Stimulated activated CD4-positive, alpha-beta T cell treated with anti-CD3 and anti-CD28 coated beads, Interleukin-12 subunit alpha, Interleukin-12 subunit beta, amount 100 ng/mL, for 4 hours (primary cell): ENCODE results near the gene SCYL3.
"Not testable (repeated sequence)": the region's sequence is repeated elsewhere in the genome, so short reads cannot be mapped to it uniquely, and the experiment has no call there.

Experiments
- DNase-seq: peaks from one replicate; pipeline ENCODE4 v3.0.0-alpha.2; 2020

Gene SCYL3, protein sequence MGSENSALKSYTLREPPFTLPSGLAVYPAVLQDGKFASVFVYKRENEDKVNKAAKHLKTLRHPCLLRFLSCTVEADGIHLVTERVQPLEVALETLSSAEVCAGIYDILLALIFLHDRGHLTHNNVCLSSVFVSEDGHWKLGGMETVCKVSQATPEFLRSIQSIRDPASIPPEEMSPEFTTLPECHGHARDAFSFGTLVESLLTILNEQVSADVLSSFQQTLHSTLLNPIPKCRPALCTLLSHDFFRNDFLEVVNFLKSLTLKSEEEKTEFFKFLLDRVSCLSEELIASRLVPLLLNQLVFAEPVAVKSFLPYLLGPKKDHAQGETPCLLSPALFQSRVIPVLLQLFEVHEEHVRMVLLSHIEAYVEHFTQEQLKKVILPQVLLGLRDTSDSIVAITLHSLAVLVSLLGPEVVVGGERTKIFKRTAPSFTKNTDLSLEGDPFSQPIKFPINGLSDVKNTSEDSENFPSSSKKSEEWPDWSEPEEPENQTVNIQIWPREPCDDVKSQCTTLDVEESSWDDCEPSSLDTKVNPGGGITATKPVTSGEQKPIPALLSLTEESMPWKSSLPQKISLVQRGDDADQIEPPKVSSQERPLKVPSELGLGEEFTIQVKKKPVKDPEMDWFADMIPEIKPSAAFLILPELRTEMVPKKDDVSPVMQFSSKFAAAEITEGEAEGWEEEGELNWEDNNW

DNA sequence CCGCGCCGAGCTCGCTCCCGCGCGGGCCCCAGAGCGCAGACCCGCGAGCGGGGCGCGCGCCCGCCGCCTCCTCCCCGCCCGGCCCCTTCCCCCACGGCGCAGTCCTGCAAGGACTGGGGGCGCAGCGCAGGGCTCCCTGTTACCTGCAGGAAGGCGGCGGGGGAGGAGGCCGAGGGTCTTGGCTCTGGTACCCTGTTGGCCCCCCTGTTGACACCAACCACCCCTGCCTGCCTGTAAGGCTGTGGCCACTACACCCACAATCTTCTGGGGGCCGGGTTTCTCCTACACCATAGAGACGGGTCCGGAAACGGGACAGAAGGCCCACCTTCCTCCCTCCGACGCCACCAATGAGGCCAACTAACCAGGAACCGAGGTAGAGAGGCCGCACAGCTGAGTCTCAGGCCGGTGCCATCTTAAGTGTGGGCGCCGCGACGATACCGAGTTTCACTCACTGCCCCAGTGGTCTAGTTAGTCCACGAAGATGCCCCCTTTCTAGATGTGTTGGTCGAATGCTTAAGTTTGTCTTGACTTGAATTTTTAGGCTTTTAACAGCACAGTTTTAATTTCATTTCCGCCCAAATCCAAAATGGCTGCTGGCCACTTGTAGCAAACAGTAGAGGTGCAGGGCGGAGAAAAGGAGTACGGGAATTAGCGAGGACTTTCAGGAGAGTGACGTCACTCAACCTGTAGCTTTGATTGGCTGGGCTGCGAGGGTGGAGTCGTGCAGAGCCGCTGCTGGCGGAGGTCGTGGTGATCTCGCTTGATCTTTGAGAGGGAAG lies at the start of gene SCYL3:
Gene SCYL3, minus strand, starts transcription at position 252 of the 779 bp plus-strand sequence. CDS start 5,056 bp downstream, outside the sequence.
- DNase-seq = peak; percentile 81

DNA sequence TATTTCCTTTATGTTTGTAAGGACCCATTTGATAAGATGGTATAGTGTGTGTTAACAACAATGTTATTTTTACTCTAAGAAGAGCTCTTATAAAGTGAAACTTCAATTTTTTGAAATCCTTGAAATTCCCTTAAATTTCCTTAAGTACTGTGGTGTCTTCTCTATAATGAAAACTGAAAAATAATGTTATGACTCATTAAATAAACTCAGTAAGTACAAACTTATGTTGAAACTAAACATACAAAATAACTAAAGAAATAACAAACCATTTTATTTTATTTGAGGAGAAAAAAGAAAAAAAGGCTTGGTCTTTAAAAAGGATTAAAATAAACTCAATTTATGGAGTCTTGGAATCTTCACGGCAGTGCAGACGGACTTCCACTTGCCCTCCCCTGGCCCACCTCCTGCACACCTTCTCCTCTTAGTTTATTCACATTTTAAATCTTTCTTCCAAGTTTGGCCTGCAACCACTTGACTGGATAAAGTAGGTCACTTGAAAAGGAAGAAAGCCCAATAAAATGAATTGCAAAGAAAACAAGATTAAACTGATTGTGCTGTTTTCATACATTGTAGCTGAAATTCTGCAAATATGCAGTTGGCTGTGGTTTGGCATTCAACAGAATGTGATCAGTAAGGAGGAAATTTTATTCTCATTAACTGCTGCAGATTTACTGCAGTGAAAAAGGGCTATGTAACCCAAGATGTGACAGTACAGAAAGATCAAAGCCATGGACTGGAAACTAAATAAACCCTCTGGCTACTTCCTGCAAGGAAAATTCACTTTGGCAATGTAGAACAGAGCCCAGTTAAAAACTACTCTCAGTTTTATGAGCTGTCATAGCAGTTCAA lies 48.5 kb upstream of the SCYL3 start:
- DNase-seq = no peak

DNA sequence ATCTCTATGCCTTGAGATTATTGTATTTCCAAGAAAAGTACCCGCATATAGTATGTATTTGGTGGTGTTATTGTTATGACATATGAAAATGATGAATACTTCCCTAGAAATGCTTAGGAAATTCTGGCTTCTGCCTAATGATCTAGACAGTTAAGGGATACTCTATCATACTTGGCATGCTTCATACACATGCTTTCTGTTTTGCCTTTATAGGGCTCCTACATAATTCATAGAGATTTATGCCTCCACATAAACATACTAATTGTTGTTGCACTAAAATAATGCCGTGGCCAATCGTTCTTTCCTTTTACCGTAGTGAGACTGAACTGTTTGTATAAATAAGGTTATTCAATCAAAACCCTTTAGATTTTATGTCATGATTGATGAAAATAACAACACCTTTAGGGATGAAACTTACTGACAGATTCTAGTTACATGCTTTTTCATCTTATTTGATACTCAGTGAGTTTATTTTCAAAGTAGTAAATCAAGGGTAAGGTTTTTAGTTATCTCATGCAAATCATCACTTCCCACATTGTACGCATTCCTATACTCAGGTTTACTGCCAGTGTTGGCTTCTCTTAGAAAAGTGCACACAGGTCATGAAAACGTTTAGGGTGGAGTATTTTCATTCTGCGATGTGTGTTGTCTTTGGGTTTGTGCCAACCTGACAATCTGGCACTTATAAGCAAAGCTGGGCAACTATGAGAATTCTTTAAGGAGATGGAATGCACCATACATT lies 40.5 kb upstream of the SCYL3 start:
- no peak for DNase-seq

DNA sequence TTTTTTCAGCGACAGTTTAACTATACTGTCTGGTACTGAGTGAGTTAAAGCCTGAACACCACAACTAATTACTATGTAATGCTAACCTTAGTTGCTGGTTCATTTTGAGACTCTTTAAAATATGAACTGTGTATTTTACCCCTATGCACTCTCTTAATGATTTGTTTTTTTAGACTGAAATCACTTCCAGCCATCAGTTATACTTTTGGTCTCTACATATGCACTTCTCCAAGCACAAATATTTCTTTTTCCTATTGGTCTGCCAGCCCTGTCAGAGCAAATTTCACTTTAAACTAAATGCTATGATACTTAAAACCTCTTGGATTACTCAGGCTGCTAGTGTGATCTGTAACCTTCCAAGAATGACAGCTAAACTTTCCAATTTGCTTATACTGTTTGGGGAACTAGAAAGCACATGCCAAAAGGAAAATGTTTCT lies 38.1 kb upstream of the SCYL3 start:
- no peak for DNase-seq

DNA sequence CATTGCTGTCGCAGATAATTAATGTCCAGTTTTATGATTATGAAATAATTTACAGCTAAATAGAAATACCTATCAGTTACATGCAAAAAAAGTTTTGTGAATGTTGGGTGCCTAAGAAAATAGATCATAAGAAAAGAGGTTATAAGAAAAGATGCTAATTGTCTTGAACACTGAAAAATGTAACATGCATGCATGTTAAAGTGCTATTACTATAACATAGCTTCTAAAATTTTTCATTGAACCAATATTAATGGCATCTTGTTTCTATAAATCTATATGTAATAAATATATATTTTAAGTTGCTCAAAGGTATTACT lies 35.5 kb upstream of the SCYL3 start:
- no peak for DNase-seq

DNA sequence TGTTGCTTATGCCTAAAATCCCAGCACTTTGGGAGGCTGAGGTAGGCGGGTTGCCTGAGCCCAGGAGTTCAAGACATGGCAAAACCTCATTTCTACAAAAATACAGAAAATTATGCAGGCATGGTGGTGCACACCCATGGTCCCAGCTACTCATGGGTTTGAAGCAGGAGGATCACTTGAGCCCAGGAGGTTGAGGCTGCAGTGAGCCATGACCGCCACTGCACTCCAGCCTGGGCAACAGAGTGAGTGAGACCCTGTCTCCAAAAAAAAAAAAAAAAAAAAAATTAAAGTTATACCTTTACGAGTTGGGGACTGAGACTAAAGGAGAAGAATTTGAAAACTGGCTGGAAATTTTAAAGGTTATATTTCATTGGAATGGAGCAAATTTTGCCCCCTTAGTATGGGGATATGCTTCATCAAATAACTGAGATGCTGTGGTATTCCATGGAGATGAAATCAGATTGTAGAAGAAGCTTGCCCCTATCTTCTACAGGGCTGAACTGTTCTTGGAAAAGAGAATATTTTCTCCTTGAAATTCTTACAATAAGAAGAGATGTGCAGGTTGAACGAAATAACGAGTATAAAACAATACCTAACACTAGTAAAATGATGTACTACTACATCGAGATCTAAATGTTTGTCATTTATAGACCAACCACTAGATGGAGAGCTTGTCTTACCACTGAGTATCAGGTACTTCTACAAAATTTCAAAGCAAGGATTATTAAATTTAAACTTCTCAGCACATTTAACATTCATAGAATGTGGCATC lies 34.9 kb upstream of the SCYL3 start:
- no peak for DNase-seq

DNA sequence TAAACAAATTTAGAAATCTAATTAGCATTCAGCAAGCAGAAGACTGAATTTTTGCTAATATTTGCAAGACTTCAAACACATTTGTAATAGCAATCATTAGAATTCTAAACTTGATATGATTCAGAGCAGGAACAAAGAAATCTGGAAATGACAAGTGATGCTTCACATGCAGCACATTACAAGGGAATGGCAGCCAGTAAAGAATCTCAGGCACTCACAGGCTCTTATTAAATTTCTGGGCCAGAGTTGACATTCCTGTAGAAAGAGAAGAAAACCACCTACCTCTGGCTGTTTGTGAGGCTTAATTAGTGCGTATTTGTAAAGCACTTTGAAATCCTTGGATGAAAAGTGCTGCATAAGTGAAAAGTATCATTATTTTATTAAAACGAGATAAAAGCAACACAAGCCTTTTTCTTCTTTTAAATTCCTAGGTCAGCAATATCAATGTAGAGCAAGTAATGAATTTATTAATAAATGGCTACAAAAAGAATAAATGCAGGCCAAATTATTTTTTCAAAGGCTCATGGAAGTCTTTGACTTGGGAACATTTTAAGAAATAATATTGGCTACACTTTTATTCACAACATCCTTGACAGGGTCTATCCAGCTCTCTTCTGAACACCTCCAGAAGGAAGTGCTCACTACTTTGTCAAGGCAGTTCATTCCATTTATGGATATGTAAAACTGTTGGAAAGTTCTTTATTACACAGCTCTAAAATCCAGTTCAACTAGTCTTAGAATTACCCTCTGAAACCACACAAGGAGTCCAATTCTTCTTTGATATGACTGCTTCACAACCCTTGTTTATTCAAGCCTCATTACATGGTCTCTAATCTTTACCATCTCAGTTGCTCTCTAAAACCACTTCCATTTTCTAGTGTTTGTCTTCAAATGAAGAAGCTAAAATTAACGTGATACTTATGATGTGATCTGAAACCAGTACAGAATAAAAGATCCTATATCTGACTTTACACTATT lies 32.1 kb upstream of the SCYL3 start:
- no peak for DNase-seq

DNA sequence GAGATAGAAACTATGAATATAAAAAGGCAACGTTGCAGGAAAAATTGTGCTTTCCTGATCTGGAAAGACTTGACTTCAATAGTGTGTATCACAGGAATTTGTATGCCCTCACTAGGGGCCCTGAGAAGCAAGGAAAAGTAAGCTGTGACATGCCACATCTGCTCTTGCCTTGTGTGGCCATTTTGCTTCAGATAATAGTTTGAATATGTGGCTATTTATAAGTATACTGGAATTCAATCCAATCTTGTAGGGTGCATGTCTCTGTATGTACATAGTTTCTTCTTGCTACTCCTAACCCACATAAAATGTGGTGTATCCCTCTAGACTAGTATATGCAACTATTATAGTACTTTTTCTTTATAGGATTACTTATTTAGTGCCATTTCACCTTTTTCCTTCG lies 31.1 kb upstream of the SCYL3 start:
- no peak for DNase-seq

DNA sequence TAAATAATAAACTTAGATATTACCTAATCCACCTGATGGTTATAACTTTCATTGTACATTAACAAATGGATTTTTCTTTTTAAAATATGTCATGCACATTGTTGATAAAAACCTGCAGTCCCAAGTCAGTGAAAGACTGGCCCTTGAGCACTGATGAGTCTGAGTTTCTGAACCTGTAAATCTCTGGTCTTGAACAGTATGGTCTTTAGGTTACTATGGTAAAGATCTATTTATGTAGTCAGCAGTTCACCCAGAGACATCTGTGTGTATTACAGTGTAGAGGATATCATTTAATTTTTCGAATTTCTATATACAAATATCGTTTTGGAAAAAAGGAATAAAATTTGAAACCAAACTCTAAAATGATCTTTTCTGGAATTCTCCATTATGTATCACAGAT lies 30.4 kb upstream of the SCYL3 start:
- no peak for DNase-seq

DNA sequence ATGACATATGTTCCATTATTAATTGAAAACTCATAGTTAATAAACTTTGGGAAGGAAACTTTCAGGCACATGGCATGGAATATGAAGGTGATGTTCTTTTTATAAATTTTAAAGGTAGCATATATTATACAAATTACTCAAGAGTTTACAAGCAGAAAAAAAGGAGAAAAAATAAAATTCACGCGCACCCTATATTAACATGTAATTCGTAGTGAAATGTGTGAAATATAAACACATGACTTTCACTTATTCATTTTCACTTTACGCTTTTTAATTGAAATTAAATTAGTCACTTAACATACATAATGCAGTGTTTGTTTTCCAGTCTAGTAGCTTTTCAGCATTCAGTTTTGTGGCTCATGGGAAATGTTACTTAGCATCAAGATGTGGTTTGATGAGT lies 27.4 kb upstream of the SCYL3 start:
- no peak for DNase-seq

DNA sequence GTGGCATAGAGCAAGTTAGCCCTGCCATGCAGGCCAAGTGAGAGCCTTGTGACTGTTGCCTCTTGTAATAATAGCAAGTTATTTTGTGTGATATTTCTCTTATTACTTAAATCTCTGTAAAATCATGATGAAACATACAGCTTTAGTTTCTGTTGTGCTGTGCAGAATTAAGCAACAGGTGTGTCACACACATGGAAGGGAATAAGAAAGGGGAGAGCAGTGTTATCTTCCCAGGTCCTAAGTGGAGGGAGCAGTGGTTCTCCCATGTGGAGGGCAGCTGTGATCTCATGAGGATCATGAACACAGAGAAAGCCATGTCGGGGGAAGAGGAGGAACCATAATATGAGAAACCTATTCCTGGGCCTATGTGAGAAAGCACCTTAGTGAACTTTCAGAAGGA lies 25.2 kb upstream of the SCYL3 start:
- DNase-seq = no peak

DNA sequence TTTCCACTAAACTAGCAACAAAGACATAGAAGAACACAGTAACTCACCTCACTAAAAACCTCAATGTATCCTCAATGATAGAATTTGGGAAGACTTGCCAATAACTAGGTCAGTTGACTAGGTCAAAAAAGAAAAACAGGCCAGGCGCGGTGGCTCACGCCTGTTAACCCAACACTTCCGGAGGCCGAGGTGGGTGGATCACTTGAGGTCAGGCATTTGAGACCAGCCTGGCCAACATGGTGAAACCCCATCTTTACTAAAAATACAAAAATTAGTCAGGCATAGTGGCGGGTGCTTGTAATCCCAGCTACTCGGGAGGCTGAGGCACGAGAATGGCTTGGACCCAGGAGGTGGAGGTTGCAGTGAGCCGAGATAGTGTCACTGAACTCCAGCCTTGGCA lies 24.5 kb upstream of the SCYL3 start:
- not testable (repeated sequence) for DNase-seq

DNA sequence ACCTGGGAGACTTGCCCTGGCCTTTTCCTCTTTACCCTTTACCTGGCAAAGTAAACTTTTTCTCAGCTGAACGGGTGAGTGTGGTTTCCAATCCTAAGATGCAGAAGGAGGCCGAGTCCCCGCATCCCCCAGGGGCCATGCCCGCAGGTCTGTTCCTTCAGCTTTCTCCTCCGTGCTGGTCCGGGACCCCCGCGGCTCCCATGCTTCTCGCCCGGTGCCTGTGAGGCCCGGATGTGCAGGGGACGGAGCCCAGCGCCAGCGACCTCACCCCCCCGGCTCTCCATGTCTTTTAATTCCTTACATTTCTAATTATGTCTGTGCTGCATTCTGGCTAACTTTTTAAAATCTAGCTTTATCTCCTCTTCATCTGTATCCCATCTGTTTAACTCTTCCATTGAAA lies 21.5 kb upstream of the SCYL3 start:
- no peak for DNase-seq

DNA sequence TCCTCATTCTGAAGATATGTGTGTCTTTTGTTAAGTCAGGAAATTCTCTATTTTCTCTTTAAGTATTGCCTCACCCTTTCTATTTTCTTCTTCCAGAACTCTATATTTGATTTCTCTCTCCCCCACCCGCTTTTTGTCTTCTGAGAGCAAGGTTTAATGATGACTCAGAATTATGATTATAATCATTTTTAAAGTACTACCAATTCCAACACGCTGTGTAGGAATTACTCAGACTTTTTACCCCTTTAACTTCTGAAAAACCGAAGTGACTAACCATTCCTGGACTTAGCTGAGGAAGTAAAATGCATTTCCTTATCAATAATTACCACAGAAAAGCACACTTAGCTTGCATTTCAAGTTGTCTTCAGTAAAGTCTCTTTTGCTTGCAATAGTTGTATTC lies 20.8 kb upstream of the SCYL3 start:
- DNase-seq = no peak

DNA sequence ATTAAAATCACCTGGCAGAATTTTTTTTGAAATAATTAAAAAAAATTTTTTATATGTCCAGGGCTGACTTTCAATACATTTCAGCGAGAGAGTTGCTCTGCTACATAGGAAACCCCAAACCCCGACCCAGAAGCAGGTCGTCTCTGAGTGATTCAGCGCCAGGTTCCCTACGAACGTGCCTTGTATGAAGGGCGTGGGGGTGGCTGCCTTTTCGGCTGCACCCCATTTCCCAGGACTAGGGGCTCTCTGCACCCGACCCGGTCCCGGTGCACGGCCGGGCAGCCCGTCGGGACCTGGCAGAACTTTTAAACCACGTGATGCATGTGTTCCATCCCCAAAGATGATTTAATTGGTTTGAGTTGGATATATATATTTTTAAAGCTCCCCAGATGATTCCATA lies 15.8 kb upstream of the SCYL3 start:
- no peak for DNase-seq

DNA sequence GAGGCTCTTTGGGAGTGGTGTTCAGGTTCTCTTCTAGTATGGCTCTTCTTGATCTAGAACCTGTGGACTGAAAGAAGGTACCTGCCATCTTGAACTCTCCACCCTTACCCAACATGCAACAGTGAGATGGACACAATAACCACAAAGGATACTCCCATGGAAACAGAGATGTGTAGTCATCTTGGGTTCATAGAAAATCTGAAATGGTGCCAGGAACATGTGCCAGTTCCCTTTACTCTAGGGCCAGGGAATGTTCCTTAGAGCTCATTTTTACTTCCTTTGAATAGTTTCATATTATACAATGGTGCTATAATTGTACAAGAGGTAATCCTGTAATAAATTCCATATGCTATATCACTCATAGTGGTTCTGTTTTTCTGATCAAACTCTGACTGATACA lies 13.2 kb upstream of the SCYL3 start:
- DNase-seq = no peak

DNA sequence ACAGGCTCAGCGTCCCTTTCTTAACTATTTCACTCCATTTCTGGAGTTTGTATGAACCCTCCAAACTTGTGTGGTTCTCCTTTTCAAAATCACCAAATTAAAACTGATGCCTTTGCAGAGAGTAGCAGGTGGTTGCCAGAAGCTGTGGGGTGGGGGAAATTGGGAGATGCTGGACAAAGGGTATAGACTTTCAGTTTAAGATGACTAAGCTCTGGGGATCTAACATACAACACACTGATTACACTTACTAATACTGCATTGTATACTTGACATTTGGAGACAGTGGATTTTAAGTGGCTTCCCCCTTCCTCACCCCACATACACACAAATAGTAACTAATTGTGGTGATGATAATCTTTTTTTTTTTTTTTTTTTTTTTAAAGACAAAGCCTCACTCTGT lies 11.1 kb upstream of the SCYL3 start:
- no peak for DNase-seq

DNA sequence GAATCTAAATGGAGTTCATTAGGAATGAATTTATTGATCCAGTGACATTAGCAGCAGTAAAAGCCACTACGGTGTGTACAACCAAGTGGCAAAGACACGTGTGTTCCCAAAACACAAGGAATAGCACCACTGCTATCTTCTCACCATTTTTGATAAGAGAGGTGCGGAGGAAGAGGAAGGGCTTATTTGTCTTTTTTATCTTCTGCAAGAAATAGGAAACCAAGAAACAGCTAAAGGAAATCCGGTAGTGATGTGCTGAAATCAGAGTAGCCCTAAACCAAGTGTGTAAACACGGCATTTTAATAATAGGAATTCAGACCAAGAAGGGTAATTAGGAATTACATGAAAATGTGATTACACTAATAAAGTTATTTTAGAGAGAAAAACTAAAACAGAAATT lies 9.1 kb upstream of the SCYL3 start:
- no peak for DNase-seq

DNA sequence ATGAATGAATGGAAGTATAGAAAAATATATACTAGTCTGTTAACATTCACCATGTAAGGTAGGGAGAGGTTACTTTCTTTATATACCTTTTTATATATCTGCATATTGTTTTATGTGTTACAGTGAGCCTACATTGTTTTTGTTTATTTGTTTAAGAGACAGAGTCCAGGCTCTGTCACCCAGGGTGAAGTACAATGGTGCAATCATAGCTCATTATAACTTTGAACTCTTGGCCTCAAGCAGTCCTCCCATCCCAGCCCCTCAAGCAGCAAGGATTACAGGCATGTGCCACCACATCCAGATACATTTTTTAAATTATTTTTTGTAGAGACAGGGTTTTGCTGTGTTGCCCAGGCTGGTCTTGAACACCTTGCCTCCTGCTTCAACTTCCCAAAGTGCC lies 7.4 kb upstream of the SCYL3 start:
- no peak for DNase-seq

DNA sequence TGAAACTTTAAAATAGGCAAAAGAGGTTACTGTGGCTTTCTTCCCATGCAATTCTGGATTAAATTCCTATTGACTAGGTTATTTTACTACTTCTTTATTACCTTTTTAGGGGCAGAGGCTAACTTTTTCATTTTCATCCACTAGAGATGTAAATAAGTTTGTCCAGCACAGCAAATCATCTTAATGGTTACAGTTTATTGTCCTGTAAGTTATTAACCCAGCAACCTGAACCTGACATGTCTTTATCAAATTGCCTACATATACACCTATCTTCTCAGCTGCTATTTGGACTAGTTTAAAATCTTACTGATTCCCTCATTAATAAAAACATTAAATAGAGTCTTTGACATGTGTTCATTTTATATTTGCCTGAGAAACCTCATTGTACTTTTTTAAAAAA lies 6.9 kb upstream of the SCYL3 start:
- no peak for DNase-seq
